ENCODE results near the gene WDR62.

The WDR62 gene

DNA sequence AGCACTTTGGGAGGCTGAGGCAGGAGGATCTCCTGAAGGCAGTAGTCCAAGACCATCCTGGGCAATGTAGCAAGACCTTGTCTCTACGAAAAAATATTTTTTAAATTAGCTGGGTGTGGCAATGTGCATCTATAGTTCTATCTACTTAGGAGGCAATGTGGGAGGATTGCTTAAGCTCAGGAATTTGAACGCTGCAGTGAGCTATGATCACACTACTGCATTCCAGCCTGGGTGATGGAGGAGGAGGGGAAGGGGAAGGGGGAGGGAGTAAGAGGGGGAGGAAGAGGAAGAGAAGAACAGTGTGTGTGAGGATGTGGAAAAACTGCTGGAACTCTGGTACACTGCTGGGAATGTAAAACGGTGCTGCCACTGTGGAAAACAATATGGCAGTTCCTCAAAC lies 12.9 kb upstream of the WDR62 start:
- H3K9me2 ChIP-seq (replicated peaks; ENCODE audit: low read depth, low read length), result no peaks in the 10 kb centered on the region
- H4K20me1 ChIP-seq (ENCODE audit: insufficient read depth, low read length, poor library complexity, severe bottlenecking), result no peaks in the 10 kb centered on the region
- H3K4me2 ChIP-seq (ENCODE audit: low read depth, low read length, poor library complexity, severe bottlenecking), result no peak overlapping the region
- peaks cover 6% of the 10 kb centered on the region for H3K4me1 ChIP-seq (ENCODE audit: insufficient read depth, low read length, poor library complexity, severe bottlenecking)
- TF ChIP-seq, protein P1, sequence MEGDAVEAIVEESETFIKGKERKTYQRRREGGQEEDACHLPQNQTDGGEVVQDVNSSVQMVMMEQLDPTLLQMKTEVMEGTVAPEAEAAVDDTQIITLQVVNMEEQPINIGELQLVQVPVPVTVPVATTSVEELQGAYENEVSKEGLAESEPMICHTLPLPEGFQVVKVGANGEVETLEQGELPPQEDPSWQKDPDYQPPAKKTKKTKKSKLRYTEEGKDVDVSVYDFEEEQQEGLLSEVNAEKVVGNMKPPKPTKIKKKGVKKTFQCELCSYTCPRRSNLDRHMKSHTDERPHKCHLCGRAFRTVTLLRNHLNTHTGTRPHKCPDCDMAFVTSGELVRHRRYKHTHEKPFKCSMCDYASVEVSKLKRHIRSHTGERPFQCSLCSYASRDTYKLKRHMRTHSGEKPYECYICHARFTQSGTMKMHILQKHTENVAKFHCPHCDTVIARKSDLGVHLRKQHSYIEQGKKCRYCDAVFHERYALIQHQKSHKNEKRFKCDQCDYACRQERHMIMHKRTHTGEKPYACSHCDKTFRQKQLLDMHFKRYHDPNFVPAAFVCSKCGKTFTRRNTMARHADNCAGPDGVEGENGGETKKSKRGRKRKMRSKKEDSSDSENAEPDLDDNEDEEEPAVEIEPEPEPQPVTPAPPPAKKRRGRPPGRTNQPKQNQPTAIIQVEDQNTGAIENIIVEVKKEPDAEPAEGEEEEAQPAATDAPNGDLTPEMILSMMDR (conservative IDR thresholded peaks at IDR 0.05; ENCODE audit: low read length), result no peak
- no peak for TF ChIP-seq EZH2phosphoT487 (IDR thresholded peaks at IDR 0.05; ENCODE audit: borderline replicate concordance)
- no peak overlapping the region for H3K9ac ChIP-seq (ENCODE audit: low read depth, low read length, poor library complexity, severe bottlenecking)
- no peak overlapping the region for H2AFZ ChIP-seq (ENCODE audit: low read length)
- H3K9me3 ChIP-seq (ENCODE audit: insufficient read depth, low read depth, low read length), result no peaks in the 10 kb centered on the region
- H3K27me3 ChIP-seq (ENCODE audit: insufficient read depth, low read length, poor library complexity, severe bottlenecking), result no peaks in the 10 kb centered on the region
- H3F3A ChIP-seq (ENCODE audit: low read depth), result no peaks in the 10 kb centered on the region
- H3K79me2 ChIP-seq (ENCODE audit: insufficient read depth, low read length), result no peaks in the 10 kb centered on the region
- H3K36me3 ChIP-seq (ENCODE audit: insufficient read depth, low read length), result no peaks in the 10 kb centered on the region
- H3K4me3 ChIP-seq (ENCODE audit: low read length, poor library complexity, severe bottlenecking), result no peak overlapping the region

DNA sequence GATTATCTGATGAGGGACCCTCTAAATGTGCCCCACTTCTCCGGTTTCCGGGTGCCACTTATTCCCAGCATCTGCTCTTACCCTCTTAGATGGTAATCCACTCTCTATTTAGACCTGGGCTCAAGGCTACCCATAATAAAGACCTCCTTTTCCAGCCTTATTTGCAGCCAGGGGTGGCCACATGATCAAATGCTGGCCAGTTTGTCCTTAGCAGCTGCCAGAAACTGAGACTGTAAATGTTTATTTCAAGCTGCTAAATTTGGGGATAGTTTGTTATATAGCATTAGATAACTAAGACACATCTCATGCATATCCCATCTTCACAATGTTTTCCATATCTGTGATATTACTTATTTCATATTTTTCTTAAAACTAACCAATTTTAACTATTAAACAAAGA lies 10.7 kb upstream of the WDR62 start:
- Histone ChIP-seq H3F3A (ENCODE audit: low read depth) (no peaks in the 10 kb centered on the region), H3K36me3 (ENCODE audit: insufficient read depth, low read length) (no peaks in the 10 kb centered on the region), H3K4me2 (ENCODE audit: low read depth, low read length, poor library complexity, severe bottlenecking) (no peak overlapping the region), H3K4me3 (ENCODE audit: low read length, poor library complexity, severe bottlenecking) (no peak overlapping the region), H3K79me2 (ENCODE audit: insufficient read depth, low read length) (no peaks in the 10 kb centered on the region), H3K27me3 (ENCODE audit: insufficient read depth, low read length, poor library complexity, severe bottlenecking) (no peaks in the 10 kb centered on the region), H2AFZ (ENCODE audit: low read length) (no peak overlapping the region), H3K9ac (ENCODE audit: low read depth, low read length, poor library complexity, severe bottlenecking) (no peak overlapping the region), H4K20me1 (ENCODE audit: insufficient read depth, low read length, poor library complexity, severe bottlenecking) (no peaks in the 10 kb centered on the region), H3K4me1 (ENCODE audit: insufficient read depth, low read length, poor library complexity, severe bottlenecking) (no peaks in the 10 kb centered on the region), H3K9me3 (ENCODE audit: insufficient read depth, low read depth, low read length) (no peaks in the 10 kb centered on the region), H3K9me2 (replicated peaks; ENCODE audit: low read depth, low read length) (no peaks in the 10 kb centered on the region)
- TF ChIP-seq, protein P1 (conservative IDR thresholded peaks at IDR 0.05; ENCODE audit: low read length), result no peak
- no peak for TF ChIP-seq EZH2phosphoT487 (IDR thresholded peaks at IDR 0.05; ENCODE audit: borderline replicate concordance)

DNA sequence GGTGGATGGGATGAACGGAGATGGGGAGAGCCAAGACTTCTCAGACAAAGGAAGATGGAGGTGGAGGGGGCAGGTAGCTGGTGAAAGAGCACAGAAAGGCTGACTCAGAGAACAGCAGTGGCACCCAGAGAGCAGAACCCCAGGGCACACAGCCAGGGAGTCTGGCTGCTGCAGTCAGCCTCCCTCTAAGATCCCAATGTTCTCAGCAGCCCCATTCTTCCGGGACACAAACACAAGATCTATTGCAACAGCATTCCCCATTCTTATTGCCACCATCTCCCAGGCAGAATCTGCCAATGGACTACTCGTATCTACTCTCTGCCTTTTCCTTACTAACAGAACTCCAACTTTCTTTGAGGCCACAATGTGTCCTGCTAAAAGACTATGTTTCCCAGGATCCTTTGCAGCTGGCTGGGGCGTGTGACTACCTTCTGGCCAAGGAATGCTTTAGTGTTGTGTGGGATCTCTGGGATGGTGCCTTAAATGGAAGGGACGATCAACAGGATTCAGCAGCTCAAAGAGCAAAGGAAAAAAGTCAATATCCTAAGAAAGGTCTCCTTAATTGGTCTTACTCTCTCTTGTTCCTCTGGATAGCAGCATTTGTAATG lies 8.2 kb upstream of the WDR62 start:
- Histone ChIP-seq H3K4me3 (ENCODE audit: low read length, poor library complexity, severe bottlenecking) (no peak overlapping the region), H3K9ac (ENCODE audit: low read depth, low read length, poor library complexity, severe bottlenecking) (no peak overlapping the region), H3K4me1 (ENCODE audit: insufficient read depth, low read length, poor library complexity, severe bottlenecking) (peaks cover 5% of the 10 kb centered on the region), H3K4me2 (ENCODE audit: low read depth, low read length, poor library complexity, severe bottlenecking) (no peak overlapping the region), H3K9me2 (replicated peaks; ENCODE audit: low read depth, low read length) (no peaks in the 10 kb centered on the region), H3K27me3 (ENCODE audit: insufficient read depth, low read length, poor library complexity, severe bottlenecking) (no peaks in the 10 kb centered on the region), H3K36me3 (ENCODE audit: insufficient read depth, low read length) (no peaks in the 10 kb centered on the region), H3F3A (ENCODE audit: low read depth) (no peaks in the 10 kb centered on the region), H4K20me1 (ENCODE audit: insufficient read depth, low read length, poor library complexity, severe bottlenecking) (no peaks in the 10 kb centered on the region), H3K79me2 (ENCODE audit: insufficient read depth, low read length) (no peaks in the 10 kb centered on the region), H3K9me3 (ENCODE audit: insufficient read depth, low read depth, low read length) (no peaks in the 10 kb centered on the region), H2AFZ (ENCODE audit: low read length) (no peak overlapping the region)
- no peak for TF ChIP-seq EZH2phosphoT487 (IDR thresholded peaks at IDR 0.05; ENCODE audit: borderline replicate concordance)
- TF ChIP-seq, protein P1 (conservative IDR thresholded peaks at IDR 0.05; ENCODE audit: low read length), result no peak
